OCI-LY3 (cell line): Measurements from ENCODE around the gene HCFC1.

ENCODE experiments used
- H2AFZ ChIP-seq: fragments of 200-600, 300-600 bp; shearing (Covaris generic); 2 replicates; pipeline ENCODE4 v1.6.0; 2014; ENCODE audit warnings: antibody characterized with exemption, low read depth, low read length
- H3K27ac ChIP-seq: fragments of 200-600, 300-600 bp; sonication (generic); 2 replicates; pipeline ENCODE4 v1.5.1; 2014; ENCODE audit warnings: mild to moderate bottlenecking, low read length, moderate library complexity, mixed read lengths
- H3K27me3 ChIP-seq: fragments of 200-600, 300-600 bp; sonication (generic); 2 replicates; pipeline ENCODE4 v1.6.1; 2014; ENCODE audit warnings: low read depth, low read length, mixed read lengths
- H3K36me3 ChIP-seq: fragments of 200-600, 300-600 bp; sonication (generic); replicated peaks from 2 replicates; pipeline ENCODE3; 2014; ENCODE audit warnings: low read depth, low read length, mixed read lengths
- H3K4me1 ChIP-seq: fragments of 300-600, 200-600 bp; sonication (generic); 2 replicates; pipeline ENCODE4 v1.6.1; 2014; ENCODE audit warnings: low read length, mixed read lengths
- H3K4me2 ChIP-seq: fragments of 200-600, 300-600 bp; sonication (generic); 2 replicates; pipeline ENCODE4 v1.6.1; 2014; ENCODE audit warnings: low read length, mixed read lengths
- H3K4me3 ChIP-seq: fragments of 300-600, 200-600 bp; sonication (generic); 2 replicates; pipeline ENCODE4 v1.5.1; 2014; ENCODE audit warnings: antibody characterized with exemption, mild to moderate bottlenecking, low read length, moderate library complexity
- H3K79me2 ChIP-seq: fragments of 300-600, 200-600 bp; shearing (Covaris generic); 2 replicates; pipeline ENCODE4 v1.6.1; 2014; ENCODE audit warnings: mild to moderate bottlenecking, low read length, mixed read lengths
- H3K9ac ChIP-seq: fragments of 300-600, 200-600 bp; shearing (Covaris generic); 2 replicates; pipeline ENCODE4 v1.6.0; 2014; ENCODE audit warnings: mild to moderate bottlenecking, low read length, moderate library complexity
- H3K9me3 ChIP-seq: fragments of 200-600, 300-600 bp; shearing (Covaris generic); 2 replicates; pipeline ENCODE4 v1.6.1; 2014; ENCODE audit warnings: low read length, mixed read lengths; ENCODE audit not compliant: insufficient read depth
- H4K20me1 ChIP-seq: fragments of 200-600, 300-600 bp; sonication (generic); 2 replicates; pipeline ENCODE4 v1.6.1; 2016; ENCODE audit warnings: low read length, mixed read lengths; ENCODE audit not compliant: insufficient read depth
- EZH2phosphoT487 ChIP-seq: fragments of 200-600 bp; shearing (Covaris generic); IDR thresholded peaks from 2 replicates; pipeline ENCODE4 v1.6.1; 2018; ENCODE audit warnings: antibody characterized with exemption, mixed run types, low read depth
- TF ChIP-seq, protein P1 (sequence below): fragments of 200-600, 300-600 bp; sonication (generic); IDR thresholded peaks from 2 replicates; pipeline ENCODE4 v1.5.1; 2014; ENCODE audit warnings: antibody characterized with exemption, low read length, low read depth

HCFC1 gene

GRCh38 chrX:153941336-153942252 lies 30.0 kb downstream of the HCFC1 start:
- no peak overlapping the region for H3K27ac ChIP-seq
- no peak overlapping the region for H2AFZ ChIP-seq
- H3K79me2 ChIP-seq, result no peaks in the 10 kb centered on the region
- no peaks in the 10 kb centered on the region for H4K20me1 ChIP-seq
- H3K9me3 ChIP-seq, result no peaks in the 10 kb centered on the region
- H3K4me3 ChIP-seq, result no peak overlapping the region
- no peaks in the 10 kb centered on the region for H3K36me3 ChIP-seq
- peaks cover 4% of the 10 kb centered on the region; the same call in 1 of the 2 replicates for H3K4me1 ChIP-seq
- no peak overlapping the region for H3K9ac ChIP-seq
- TF ChIP-seq EZH2phosphoT487, result no peak
- no peaks in the 10 kb centered on the region for H3K27me3 ChIP-seq
- no peak overlapping the region for H3K4me2 ChIP-seq

- Histone ChIP-seq H3K9ac (no peak overlapping the region), H4K20me1 (no peaks in the 10 kb centered on the region), H3K4me2 (no peak overlapping the region), H3K36me3 (no peaks in the 10 kb centered on the region), H3K4me3 (no peak overlapping the region), H3K27me3 (no peaks in the 10 kb centered on the region), H3K79me2 (peaks cover 6% of the 10 kb centered on the region), H2AFZ (no peak overlapping the region), H3K27ac (no peak overlapping the region), H3K9me3 (no peaks in the 10 kb centered on the region), H3K4me1 (no peaks in the 10 kb centered on the region)
- TF ChIP-seq EZH2phosphoT487, result no peak
- TF ChIP-seq, protein P1, sequence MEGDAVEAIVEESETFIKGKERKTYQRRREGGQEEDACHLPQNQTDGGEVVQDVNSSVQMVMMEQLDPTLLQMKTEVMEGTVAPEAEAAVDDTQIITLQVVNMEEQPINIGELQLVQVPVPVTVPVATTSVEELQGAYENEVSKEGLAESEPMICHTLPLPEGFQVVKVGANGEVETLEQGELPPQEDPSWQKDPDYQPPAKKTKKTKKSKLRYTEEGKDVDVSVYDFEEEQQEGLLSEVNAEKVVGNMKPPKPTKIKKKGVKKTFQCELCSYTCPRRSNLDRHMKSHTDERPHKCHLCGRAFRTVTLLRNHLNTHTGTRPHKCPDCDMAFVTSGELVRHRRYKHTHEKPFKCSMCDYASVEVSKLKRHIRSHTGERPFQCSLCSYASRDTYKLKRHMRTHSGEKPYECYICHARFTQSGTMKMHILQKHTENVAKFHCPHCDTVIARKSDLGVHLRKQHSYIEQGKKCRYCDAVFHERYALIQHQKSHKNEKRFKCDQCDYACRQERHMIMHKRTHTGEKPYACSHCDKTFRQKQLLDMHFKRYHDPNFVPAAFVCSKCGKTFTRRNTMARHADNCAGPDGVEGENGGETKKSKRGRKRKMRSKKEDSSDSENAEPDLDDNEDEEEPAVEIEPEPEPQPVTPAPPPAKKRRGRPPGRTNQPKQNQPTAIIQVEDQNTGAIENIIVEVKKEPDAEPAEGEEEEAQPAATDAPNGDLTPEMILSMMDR, result no peak
Observed at GRCh38 chrX:153939573-153939972, 32.0 kb downstream of the HCFC1 start.

- Histone ChIP-seq H3K4me2 (no peak overlapping the region), H3K9ac (no peak overlapping the region), H3K27ac (no peak overlapping the region), H3K36me3 (no peaks in the 10 kb centered on the region), H4K20me1 (no peaks in the 10 kb centered on the region), H3K4me3 (no peak overlapping the region), H3K4me1 (peaks cover 4% of the 10 kb centered on the region), H3K79me2 (peaks cover 19% of the 10 kb centered on the region), H3K27me3 (no peaks in the 10 kb centered on the region), H2AFZ (no peak overlapping the region), H3K9me3 (no peaks in the 10 kb centered on the region)
- TF ChIP-seq, protein P1, result no peak
- TF ChIP-seq EZH2phosphoT487, result no peak
Observed at GRCh38 chrX:153938226-153938786, 33.3 kb downstream of the HCFC1 start.

- Histone ChIP-seq H4K20me1 (no peaks in the 10 kb centered on the region), H3K27me3 (no peaks in the 10 kb centered on the region), H3K9ac (no peak overlapping the region), H3K79me2 (peaks cover 30% of the 10 kb centered on the region), H2AFZ (no peak overlapping the region), H3K27ac (no peak overlapping the region), H3K36me3 (peaks cover 2% of the 10 kb centered on the region), H3K4me2 (no peak overlapping the region), H3K4me3 (no peak overlapping the region), H3K4me1 (peaks cover 4% of the 10 kb centered on the region), H3K9me3 (no peaks in the 10 kb centered on the region)
- TF ChIP-seq EZH2phosphoT487, result no peak
Observed at GRCh38 chrX:153937056-153937455, 34.6 kb downstream of the HCFC1 start.
